Naive thymus-derived CD4-positive, alpha-beta T cell (primary cell): Measurements from ENCODE around the gene UBE2D2. TPM values are rescaled to one million over a fixed set of nuclear protein-coding genes. Genes with fewer than 3 reads are reported as not detected.

Experiments used
- ATAC-seq: fragments of 150-1000 bp; cut with Tn5 transposase; 2 replicates; pipeline ENCODE4 v1.10.0; 2021; ENCODE audit warnings: mild to moderate bottlenecking, moderate library complexity
- CTCF ChIA-PET: fragments of 350-600 bp; sonication (Branson Sonifier 250); formaldehyde crosslinking; loops from one replicate; lab custom pipeline; 2021; ENCODE audit warnings: antibody characterized with exemption; lab: Charles Lee
- POLR2A ChIA-PET: fragments of 350-600 bp; sonication (Branson Sonifier 250); formaldehyde crosslinking; loops from one replicate; lab custom pipeline; 2021; ENCODE audit warnings: antibody characterized with exemption, inconsistent platforms; lab: Charles Lee
- DNase-seq, 9 donors: peaks; one replicate each; pipeline versions ENCODE4 v3.0.0 to v3.0.0-alpha.2; 2020 to 2022; ENCODE audit warnings: mixed read lengths in 1 of 9
- H3K27ac ChIP-seq: one replicate; pipeline ENCODE4 v1.7.0; 2013; ENCODE audit warnings: mild to moderate bottlenecking, low read depth, low read length, moderate library complexity
- H3K27me3 ChIP-seq, 2 donors: one replicate each; pipeline ENCODE4 v1.7.0; 2013; ENCODE audit warnings: low read length in 2 of 2, mild to moderate bottlenecking in 2 of 2, moderate library complexity in 2 of 2; ENCODE audit not compliant: control insufficient read depth in 2 of 2, insufficient read depth in 2 of 2
- H3K36me3 ChIP-seq, 3 experiments: 1 replicate in 2 of 3; 2 replicates in 1 of 3; pipeline ENCODE4 v1.7.0; 2013; ENCODE audit warnings: low read length in 3 of 3, mild to moderate bottlenecking in 3 of 3, moderate library complexity in 1 of 3; ENCODE audit not compliant: insufficient read depth in 3 of 3, control insufficient read depth in 2 of 3
- H3K4me1 ChIP-seq, 2 donors: one replicate each; pipeline ENCODE4 v1.7.0; 2013; ENCODE audit warnings: low read length in 2 of 2, mild to moderate bottlenecking in 2 of 2, moderate library complexity in 1 of 2; ENCODE audit not compliant: control insufficient read depth in 2 of 2, insufficient read depth in 2 of 2
- H3K4me3 ChIP-seq: 2 replicates; pipeline ENCODE4 v1.7.0; 2013; ENCODE audit warnings: mild to moderate bottlenecking, low read length
- H3K9me3 ChIP-seq, 3 experiments: 1 replicate in 2 of 3; 2 replicates in 1 of 3; pipeline ENCODE4 v1.7.0; 2013; ENCODE audit warnings: low read length in 3 of 3; ENCODE audit not compliant: control insufficient read depth in 2 of 3
- H3K27ac Mint-ChIP-seq, 9 donors: one replicate each; pipeline ENCODE4 v1.8.0; 2020 to 2022; ENCODE audit warnings: mixed read lengths in 9 of 9, mild to moderate bottlenecking in 8 of 9, moderate library complexity in 5 of 9, inconsistent platforms in 2 of 9
- H3K27me3 Mint-ChIP-seq, 5 donors: one replicate each; pipeline ENCODE4 v1.8.0; 2021 to 2022; ENCODE audit warnings: mixed read lengths in 5 of 5, mild to moderate bottlenecking in 1 of 5
- H3K36me3 Mint-ChIP-seq, 5 donors: one replicate each; pipeline ENCODE4 v1.8.0; 2020 to 2022; ENCODE audit warnings: mixed read lengths in 5 of 5, mild to moderate bottlenecking in 3 of 5, inconsistent platforms in 1 of 5
- H3K4me1 Mint-ChIP-seq, 7 donors: one replicate each; pipeline ENCODE4 v1.8.0; 2020 to 2022; ENCODE audit warnings: mixed read lengths in 7 of 7, mild to moderate bottlenecking in 3 of 7, inconsistent platforms in 1 of 7
- H3K4me3 Mint-ChIP-seq, 10 donors: one replicate each; pipeline ENCODE4 v1.8.0; 2020 to 2022; ENCODE audit warnings: mild to moderate bottlenecking in 10 of 10, mixed read lengths in 10 of 10, moderate library complexity in 6 of 10, inconsistent platforms in 2 of 10
- H3K9me3 Mint-ChIP-seq, 11 donors: one replicate each; pipeline ENCODE4 v1.8.0; 2020 to 2022; ENCODE audit warnings: mixed read lengths in 11 of 11, mild to moderate bottlenecking in 4 of 11, inconsistent platforms in 1 of 11, moderate library complexity in 1 of 11
- intact Hi-C, 2 donors: fragments of 100-400 bp; cut with micrococcal nuclease; formaldehyde crosslinking; loops; one replicate each; pipeline ENCODE4 v1.15.1; 2023
- polyA plus RNA-seq, 2 donors: library from polyadenylated mRNA; unstranded; fragments of 300-500 nt; fragmentation: Illumina TruSeq; gene quantifications; one replicate each; pipeline ENCODE4 v1.2.3, GENCODE V29; 2021
- total RNA-seq, 6 experiments: library from RNA in 5 of 6; stranded (reverse) in 5 of 6; gene quantifications; 1 replicate in 5 of 6; 2 replicates in 1 of 6; pipeline ENCODE4 v1.2.3 and lab custom pipeline; 2021 to 2026

The UBE2D2 gene
- total and polyA plus RNA-seq, 7 experiments from 2014 or later: 145 to 343 (median 210) TPM

GRCh38 chr5:139654464-139654863, 93.3 kb downstream of the UBE2D2 start:
- ATAC-seq: no peak
- Mint-ChIP-seq H3K27me3 (peaks cover 35 to 51% (median 41%) of the 10 kb centered on the region in 5 donors), H3K27ac (no peak overlapping the region), H3K9me3 (peaks cover 0 to 3% (median 0%) of the 10 kb centered on the region in 11 donors), H3K4me3 (peak overlapping the region in 1 of 10 donors; percentile 22), H3K36me3 (peaks cover 0 to 3% (median 0%) of the 10 kb centered on the region in 5 donors), H3K4me1 (peaks cover 14 to 54% (median 26%) of the 10 kb centered on the region in 7 donors)
- intact Hi-C loops: no loop called here
- peaks cover 17 to 19% of the 10 kb centered on the region in 2 donors for H3K4me1 ChIP-seq
- DNase-seq: no peak
- no peaks in the 10 kb centered on the region for H3K9me3 ChIP-seq
- H3K27ac ChIP-seq: no peak overlapping the region
- no peak overlapping the region for H3K4me3 ChIP-seq
- H3K27me3 ChIP-seq: peaks cover 3 to 21% of the 10 kb centered on the region in 2 donors
- CTCF ChIA-PET: interaction anchor here (0.9 kb wide), 1 partner anchor 11 kb away, joined by 5 read pairs; no protein-coding TSS in a partner anchor
- POLR2A ChIA-PET: no interaction called here
- H3K36me3 ChIP-seq: no peaks in the 10 kb centered on the region

- Histone ChIP-seq H3K27me3 (peaks cover 3 to 16% of the 10 kb centered on the region in 2 donors), H3K4me3 (no peak overlapping the region), H3K27ac (no peak overlapping the region), H3K36me3 (no peaks in the 10 kb centered on the region), H3K4me1 (peaks cover 11 to 19% of the 10 kb centered on the region in 2 donors), H3K9me3 (no peaks in the 10 kb centered on the region)
- Mint-ChIP-seq H3K4me3 (no peak overlapping the region), H3K9me3 (peaks cover 0 to 2% (median 0%) of the 10 kb centered on the region in 11 donors), H3K36me3 (peaks cover 0 to 3% (median 0%) of the 10 kb centered on the region in 5 donors), H3K4me1 (peaks cover 9 to 49% (median 21%) of the 10 kb centered on the region in 7 donors), H3K27me3 (peaks cover 29 to 45% (median 36%) of the 10 kb centered on the region in 5 donors), H3K27ac (no peak overlapping the region)
- ATAC-seq (no peak), DNase-seq (no peak)
- intact Hi-C loops: no loop called here
- ChIA-PET CTCF (interaction anchor here (0.9 kb wide), 1 partner anchor 10 kb away, joined by 5 read pairs; no protein-coding TSS in a partner anchor), POLR2A (no interaction called here)
Measured at GRCh38 chr5:139654871-139655491, 93.8 kb downstream of the UBE2D2 start.

GRCh38 chr5:139655727-139656271, 94.7 kb downstream of the UBE2D2 start:
- ATAC-seq: no peak
- H3K4me3 Mint-ChIP-seq: no peak overlapping the region
- CTCF ChIA-PET: no interaction called here
- DNase-seq: no peak
- H3K27me3 Mint-ChIP-seq: peaks cover 24 to 39% (median 32%) of the 10 kb centered on the region in 5 donors
- Histone ChIP-seq H3K9me3 (no peaks in the 10 kb centered on the region), H3K4me3 (no peak overlapping the region), H3K36me3 (no peaks in the 10 kb centered on the region), H3K27ac (no peak overlapping the region), H3K4me1 (peaks cover 3 to 19% of the 10 kb centered on the region in 2 donors), H3K27me3 (peaks cover 3 to 14% of the 10 kb centered on the region in 2 donors)
- intact Hi-C loops: no loop called here
- H3K27ac Mint-ChIP-seq: no peak overlapping the region
- H3K36me3 Mint-ChIP-seq: peaks cover 0 to 3% (median 0%) of the 10 kb centered on the region in 5 donors
- H3K4me1 Mint-ChIP-seq: peaks cover 5 to 43% (median 17%) of the 10 kb centered on the region in 7 donors
- H3K9me3 Mint-ChIP-seq: peaks cover 0 to 2% (median 0%) of the 10 kb centered on the region in 11 donors
- POLR2A ChIA-PET: no interaction called here

GRCh38 chr5:139657363-139658321, 96.5 kb downstream of the UBE2D2 start:
- CTCF ChIA-PET: no interaction called here
- peak overlapping the region in 3 of 9 donors; percentile 2 to 47 (median 23) for H3K27ac Mint-ChIP-seq
- peaks cover 0 to 3% of the 10 kb centered on the region in 2 donors for H3K27me3 ChIP-seq
- peak overlapping the region in 1 of 10 donors; percentile 7 for H3K4me3 Mint-ChIP-seq
- H3K9me3 ChIP-seq: no peaks in the 10 kb centered on the region
- no peaks in the 10 kb centered on the region for H3K9me3 Mint-ChIP-seq
- peaks cover 0 to 3% (median 0%) of the 10 kb centered on the region in 5 donors for H3K36me3 Mint-ChIP-seq
- H3K4me3 ChIP-seq: no peak overlapping the region
- POLR2A ChIA-PET: no interaction called here
- no peaks in the 10 kb centered on the region for H3K36me3 ChIP-seq
- no peak overlapping the region for H3K27ac ChIP-seq
- H3K4me1 ChIP-seq: peaks cover 0 to 9% of the 10 kb centered on the region in 2 donors
- no peak for DNase-seq
- no peak for ATAC-seq
- H3K4me1 Mint-ChIP-seq: peaks cover 1 to 30% (median 4%) of the 10 kb centered on the region in 7 donors
- intact Hi-C loops: no loop called here
- H3K27me3 Mint-ChIP-seq: peaks cover 10 to 23% (median 20%) of the 10 kb centered on the region in 5 donors

- Mint-ChIP-seq H3K27ac (peak overlapping the region in 1 of 9 donors; percentile 23), H3K36me3 (peaks cover 0 to 3% (median 0%) of the 10 kb centered on the region in 5 donors)
- no peak for ATAC-seq
Measured at GRCh38 chr5:139658501-139658927, 97.4 kb downstream of the UBE2D2 start.

More at GRCh38 chr5:139658501-139658927, 97.4 kb downstream of the UBE2D2 start:
- H3K27ac ChIP-seq: no peak overlapping the region
- H3K9me3 ChIP-seq: no peaks in the 10 kb centered on the region
- no peak overlapping the region for H3K4me3 Mint-ChIP-seq
- no peaks in the 10 kb centered on the region for H3K9me3 Mint-ChIP-seq
- POLR2A ChIA-PET: no interaction called here
- H3K4me3 ChIP-seq: no peak overlapping the region
- CTCF ChIA-PET: no interaction called here
- no peaks in the 10 kb centered on the region for H3K36me3 ChIP-seq
- H3K4me1 ChIP-seq: peaks cover 0 to 4% of the 10 kb centered on the region in 2 donors
- H3K27me3 Mint-ChIP-seq: peaks cover 5 to 16% (median 13%) of the 10 kb centered on the region in 5 donors
- DNase-seq: no peak
- H3K4me1 Mint-ChIP-seq: peaks cover 0 to 26% (median 0%) of the 10 kb centered on the region in 7 donors
- peaks cover 0 to 2% of the 10 kb centered on the region in 2 donors for H3K27me3 ChIP-seq
- intact Hi-C loops: no loop called here
